ENCODE data around the gene MUC12.
"Not testable (repeated sequence)": the region's sequence is repeated elsewhere in the genome, so short reads cannot be mapped to it uniquely, and the experiment has no call there.

MUC12 gene, protein sequence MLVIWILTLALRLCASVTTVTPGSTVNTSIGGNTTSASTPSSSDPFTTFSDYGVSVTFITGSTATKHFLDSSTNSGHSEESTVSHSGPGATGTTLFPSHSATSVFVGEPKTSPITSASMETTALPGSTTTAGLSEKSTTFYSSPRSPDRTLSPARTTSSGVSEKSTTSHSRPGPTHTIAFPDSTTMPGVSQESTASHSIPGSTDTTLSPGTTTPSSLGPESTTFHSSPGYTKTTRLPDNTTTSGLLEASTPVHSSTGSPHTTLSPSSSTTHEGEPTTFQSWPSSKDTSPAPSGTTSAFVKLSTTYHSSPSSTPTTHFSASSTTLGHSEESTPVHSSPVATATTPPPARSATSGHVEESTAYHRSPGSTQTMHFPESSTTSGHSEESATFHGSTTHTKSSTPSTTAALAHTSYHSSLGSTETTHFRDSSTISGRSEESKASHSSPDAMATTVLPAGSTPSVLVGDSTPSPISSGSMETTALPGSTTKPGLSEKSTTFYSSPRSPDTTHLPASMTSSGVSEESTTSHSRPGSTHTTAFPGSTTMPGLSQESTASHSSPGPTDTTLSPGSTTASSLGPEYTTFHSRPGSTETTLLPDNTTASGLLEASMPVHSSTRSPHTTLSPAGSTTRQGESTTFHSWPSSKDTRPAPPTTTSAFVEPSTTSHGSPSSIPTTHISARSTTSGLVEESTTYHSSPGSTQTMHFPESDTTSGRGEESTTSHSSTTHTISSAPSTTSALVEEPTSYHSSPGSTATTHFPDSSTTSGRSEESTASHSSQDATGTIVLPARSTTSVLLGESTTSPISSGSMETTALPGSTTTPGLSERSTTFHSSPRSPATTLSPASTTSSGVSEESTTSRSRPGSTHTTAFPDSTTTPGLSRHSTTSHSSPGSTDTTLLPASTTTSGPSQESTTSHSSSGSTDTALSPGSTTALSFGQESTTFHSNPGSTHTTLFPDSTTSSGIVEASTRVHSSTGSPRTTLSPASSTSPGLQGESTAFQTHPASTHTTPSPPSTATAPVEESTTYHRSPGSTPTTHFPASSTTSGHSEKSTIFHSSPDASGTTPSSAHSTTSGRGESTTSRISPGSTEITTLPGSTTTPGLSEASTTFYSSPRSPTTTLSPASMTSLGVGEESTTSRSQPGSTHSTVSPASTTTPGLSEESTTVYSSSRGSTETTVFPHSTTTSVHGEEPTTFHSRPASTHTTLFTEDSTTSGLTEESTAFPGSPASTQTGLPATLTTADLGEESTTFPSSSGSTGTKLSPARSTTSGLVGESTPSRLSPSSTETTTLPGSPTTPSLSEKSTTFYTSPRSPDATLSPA (N-terminal part only)

GRCh38 chr7:100969066-100969615 lies at the start of gene MUC12:
Gene MUC12, plus strand, starts transcription at chr7:100969565. Its CDS starts 58 bp downstream, at chr7:100969623.
- no peak for DNase-seq

DNA sequence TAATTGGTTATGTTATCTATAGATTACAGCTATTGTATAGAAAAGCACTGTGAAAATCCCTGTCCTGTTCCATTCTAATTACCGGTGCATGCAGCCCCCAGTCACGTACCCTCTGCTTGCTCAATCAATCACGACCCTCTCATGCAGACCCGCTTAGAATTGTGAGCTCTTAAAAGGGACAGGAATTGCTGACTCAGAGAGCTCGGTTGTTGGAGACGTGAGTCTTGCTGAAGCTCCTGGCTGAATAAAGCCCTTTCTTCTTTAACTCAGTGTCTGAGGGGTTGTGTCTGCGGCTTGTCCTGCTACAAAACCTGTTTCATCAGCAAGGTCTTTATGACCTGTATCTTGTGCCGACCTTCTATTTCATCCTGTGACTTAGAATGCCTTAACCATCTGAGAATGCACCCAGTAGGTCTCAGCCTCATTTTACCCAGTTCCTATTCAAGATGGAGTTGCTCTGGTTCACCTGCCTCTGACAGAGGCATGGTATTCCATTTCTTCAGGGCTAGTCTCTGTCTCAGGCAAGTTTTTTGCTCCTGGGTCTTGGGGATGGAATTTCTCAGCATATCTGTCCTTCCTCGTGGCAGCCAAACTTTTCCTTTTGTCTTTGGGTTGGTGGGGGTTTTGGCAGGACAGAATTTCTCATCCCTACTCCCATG lies 49.5 kb upstream of the MUC12 start:
- not testable (repeated sequence) for DNase-seq

- DNase-seq = no peak
These were observed 48.3 kb upstream of the MUC12 start for GRCh38 chr7:100921039-100921438.

DNA sequence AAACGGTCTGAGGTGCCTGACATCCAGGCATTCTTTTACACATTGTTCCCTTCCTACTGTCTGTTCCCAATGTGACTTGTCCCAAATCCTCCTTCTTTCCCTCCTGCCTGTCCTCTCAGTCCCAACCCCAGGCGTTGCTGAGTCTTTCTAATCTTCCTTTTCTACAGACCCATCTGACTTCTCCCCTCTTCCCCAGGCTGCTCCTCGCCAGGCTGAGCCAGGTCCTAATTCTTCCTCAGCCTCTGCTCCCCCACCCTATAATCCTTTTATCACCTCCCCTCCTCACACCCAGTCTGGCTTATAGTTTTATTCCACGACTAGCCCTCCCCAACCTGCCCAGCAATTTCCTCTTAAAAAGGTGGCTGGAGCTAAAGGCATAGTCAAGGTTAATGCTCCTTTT lies 45.7 kb upstream of the MUC12 start:
- not testable (repeated sequence) for DNase-seq

DNA sequence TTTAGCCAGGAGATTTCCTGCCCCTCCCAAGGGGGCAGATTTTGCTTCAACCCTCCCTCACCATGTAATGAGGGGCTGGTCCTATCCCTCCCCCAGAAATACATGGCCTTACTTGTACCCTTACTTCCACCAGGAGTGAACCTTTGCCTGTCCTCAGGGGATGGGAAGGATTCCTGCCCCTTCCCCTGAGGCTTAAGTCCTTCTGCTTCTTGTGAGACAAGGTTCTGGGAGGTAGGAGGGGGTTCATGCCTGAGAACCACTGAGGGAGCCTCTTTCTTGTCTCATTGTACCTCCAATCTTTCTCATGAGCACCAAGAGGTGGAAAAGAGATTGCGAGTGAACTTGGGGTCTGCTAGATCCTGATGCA lies 39.6 kb upstream of the MUC12 start:
- no peak for DNase-seq

- DNase-seq = no peak
These were observed 35.6 kb upstream of the MUC12 start for GRCh38 chr7:100933734-100934133.

GRCh38 chr7:100935381-100935780 lies 34.0 kb upstream of the MUC12 start:
- not testable (repeated sequence) for DNase-seq

DNA sequence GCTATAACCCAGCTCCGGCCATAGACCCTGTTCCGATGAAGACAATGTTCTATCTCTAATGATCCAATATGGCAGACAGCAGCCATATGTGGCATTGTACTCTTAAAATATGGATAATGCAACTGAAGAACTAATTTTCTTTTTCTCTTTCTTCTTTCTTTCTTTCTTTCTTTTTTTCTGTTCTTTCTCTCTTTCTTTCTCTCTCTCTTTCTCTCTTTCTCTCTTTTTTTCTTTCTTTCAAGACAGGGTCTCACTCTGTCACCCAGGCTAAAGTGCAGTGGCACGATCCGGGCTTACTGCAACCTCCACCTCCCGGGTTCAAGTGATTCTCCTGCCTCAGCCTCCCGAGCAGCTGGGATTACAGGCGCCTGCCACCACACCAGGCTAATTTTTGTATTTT lies 33.2 kb upstream of the MUC12 start:
- DNase-seq = not testable (repeated sequence)

GRCh38 chr7:100942045-100942774 lies 27.2 kb upstream of the MUC12 start:
- no peak for DNase-seq

GRCh38 chr7:100943693-100944092 lies 25.7 kb upstream of the MUC12 start:
- DNase-seq = no peak

DNA sequence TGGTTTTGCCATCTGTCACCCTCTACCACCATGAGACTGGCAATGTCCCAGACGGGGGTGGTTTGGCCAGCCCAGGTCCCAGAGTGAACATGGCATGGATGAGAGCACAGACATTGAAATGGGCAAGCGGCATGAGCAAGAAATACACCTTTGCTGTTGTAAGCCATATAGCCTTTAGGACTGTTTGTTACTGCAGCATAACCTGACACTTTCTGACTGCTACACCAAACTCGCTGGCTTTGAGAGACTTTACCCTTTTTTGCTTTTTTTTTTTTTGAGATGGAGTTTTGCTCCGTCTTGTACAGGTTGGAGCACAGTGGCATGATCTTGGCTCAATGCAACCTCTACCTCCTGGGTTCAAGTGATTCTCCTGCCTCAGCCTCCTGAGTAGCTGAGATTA lies 25.2 kb upstream of the MUC12 start:
- no peak for DNase-seq

- DNase-seq = no peak
These were observed 23.3 kb upstream of the MUC12 start for GRCh38 chr7:100946111-100946510.

DNA sequence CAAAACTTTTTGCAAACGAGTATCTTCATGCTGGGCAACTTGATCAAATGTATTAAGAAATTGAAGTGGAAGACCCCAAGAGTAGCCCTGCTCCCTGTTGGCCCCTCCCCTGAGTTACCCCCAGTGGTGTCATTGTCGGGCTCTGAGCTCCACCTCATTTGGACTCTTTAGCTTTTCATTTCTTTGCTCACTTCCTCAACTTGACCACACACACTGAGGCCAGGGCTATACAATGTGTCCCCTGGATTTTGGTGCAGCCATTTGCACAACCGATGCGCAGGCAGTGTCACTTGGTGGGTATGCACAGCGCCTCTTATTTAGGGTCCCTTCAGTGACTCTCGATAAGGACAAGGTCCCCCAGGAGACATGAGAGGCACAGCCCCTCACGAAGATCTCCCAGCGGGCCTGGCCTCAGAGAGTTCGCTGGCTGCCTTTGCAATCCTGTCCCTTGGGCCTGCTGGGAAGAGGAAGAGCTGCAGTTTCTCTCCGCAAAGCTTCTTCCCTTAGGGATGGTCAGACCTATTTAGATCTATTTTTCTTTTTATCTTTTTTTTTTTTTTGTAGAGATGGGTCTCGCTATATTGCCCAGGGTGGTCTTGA lies 22.5 kb upstream of the MUC12 start:
- DNase-seq = no peak

- no peak for DNase-seq
These were observed 21.6 kb upstream of the MUC12 start for GRCh38 chr7:100947792-100948191.

- DNase-seq = no peak
These were observed 20.0 kb upstream of the MUC12 start, which contains the start of gene MUC3A for GRCh38 chr7:100949227-100949932. Gene MUC3A, plus strand, starts transcription at chr7:100949534. Its CDS starts 91 bp downstream, at chr7:100949625.

- no peak for DNase-seq
These were observed 19.4 kb upstream of the MUC12 start for GRCh38 chr7:100949933-100950443.

DNA sequence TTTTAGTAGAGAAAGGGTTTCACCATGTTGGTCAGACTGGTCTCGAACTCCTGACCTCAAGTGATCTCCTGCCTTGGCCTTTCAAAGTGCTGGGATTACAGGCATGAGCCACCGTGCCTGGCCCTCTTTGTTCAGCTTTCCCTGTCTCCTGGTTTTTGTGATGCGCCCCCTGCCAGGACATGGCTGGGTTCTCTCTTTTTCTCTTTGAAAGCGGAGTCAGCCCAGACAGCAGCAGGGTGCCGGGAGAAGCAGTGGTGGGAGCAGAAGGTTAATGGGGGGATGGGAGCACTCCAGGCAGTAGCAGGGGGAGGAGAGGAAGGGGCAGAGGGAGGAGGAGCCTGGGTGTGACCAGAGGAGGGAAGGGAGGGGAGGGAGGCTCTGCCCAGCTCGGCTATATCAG lies 18.2 kb upstream of the MUC12 start:
- no peak for DNase-seq

DNA sequence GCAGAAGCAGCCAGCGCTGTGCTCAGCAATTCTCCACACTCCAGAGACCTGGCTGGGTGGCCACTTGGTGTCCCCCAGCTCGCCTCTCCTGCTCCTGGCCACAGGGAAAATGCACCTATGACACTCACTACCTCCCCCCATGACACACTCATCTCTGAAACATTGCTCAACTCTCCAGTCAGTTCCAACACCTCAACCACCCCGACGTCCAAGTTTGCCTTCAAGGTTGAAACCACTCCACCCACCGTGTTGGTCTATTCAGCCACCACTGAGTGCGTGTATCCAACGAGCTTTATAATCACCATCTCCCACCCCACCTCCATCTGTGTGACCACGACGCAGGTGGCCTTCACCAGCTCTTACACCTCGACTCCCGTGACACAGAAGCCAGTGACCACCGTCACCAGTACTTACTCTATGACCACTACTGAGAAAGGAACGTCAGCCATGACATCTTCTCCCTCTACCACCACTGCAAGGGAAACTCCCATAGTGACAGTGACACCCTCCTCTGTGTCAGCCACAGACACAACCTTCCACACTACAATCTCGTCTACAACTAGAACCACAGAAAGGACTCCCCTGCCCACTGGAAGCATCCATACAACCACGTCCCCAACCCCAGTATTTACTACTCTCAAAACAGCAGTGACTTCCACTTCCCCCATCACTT lies 17.3 kb upstream of the MUC12 start:
- DNase-seq = no peak

- DNase-seq = no peak
These were observed 16.7 kb upstream of the MUC12 start for GRCh38 chr7:100952641-100953040.

Measured in femur (tissue), 1 donor.